GM12864 (cell line): Measurements from ENCODE around the gene NFIB.

Source experiments
- DNase-seq: peaks from one replicate; pipeline ENCODE4 v3.0.0-alpha.2; 2011; ENCODE audit warnings: low read depth
- H3K4me3 ChIP-seq: 2 replicates; pipeline ENCODE4 v1.5.1; 2011; ENCODE audit warnings: mild to moderate bottlenecking, low read depth, low read length, control low read depth
- TF ChIP-seq, protein P1 (sequence below): IDR thresholded peaks from 2 replicates; pipeline ENCODE4 v1.5.1; 2011; ENCODE audit warnings: low read depth, mild to moderate bottlenecking, moderate library complexity, low read length, control low read depth, inconsistent platforms; ENCODE audit errors: missing control alignments

NFIB gene

DNA sequence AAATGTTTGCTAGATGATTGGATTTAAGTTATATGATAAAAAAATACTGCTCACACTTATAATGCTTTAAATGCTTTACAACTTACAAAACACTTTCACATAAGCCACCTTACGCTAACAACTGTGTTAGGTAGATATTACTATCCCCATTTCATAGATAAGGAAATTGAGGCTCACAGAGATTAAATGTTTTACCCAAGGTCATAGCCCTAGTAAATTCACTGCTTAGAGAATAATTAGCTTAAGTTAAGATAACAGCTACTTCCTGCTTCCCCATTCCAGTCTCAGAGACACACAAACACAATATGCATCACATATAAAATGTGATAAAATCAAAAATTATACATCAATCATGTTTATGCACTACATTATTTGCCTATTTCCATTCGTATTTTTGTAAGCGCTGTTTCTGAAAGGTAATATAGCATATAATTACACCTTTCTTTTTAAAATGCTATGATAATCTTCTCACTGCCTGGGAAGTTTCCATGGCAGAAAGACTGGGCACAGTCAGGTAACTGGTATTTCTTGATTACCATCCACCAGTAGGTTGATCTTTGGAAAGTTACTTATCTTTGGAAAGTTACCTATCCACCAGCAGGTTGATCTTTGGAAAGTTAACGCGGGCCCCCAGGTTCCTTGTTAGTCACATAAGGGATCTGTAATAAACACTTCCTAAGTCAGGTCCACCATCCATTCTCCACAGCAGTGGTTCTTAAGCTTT lies 101.1 kb downstream of the NFIB start:
- no peak for DNase-seq
- H3K4me3 ChIP-seq: no peak overlapping the region
- TF ChIP-seq, protein P1, sequence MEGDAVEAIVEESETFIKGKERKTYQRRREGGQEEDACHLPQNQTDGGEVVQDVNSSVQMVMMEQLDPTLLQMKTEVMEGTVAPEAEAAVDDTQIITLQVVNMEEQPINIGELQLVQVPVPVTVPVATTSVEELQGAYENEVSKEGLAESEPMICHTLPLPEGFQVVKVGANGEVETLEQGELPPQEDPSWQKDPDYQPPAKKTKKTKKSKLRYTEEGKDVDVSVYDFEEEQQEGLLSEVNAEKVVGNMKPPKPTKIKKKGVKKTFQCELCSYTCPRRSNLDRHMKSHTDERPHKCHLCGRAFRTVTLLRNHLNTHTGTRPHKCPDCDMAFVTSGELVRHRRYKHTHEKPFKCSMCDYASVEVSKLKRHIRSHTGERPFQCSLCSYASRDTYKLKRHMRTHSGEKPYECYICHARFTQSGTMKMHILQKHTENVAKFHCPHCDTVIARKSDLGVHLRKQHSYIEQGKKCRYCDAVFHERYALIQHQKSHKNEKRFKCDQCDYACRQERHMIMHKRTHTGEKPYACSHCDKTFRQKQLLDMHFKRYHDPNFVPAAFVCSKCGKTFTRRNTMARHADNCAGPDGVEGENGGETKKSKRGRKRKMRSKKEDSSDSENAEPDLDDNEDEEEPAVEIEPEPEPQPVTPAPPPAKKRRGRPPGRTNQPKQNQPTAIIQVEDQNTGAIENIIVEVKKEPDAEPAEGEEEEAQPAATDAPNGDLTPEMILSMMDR: no peak

DNA sequence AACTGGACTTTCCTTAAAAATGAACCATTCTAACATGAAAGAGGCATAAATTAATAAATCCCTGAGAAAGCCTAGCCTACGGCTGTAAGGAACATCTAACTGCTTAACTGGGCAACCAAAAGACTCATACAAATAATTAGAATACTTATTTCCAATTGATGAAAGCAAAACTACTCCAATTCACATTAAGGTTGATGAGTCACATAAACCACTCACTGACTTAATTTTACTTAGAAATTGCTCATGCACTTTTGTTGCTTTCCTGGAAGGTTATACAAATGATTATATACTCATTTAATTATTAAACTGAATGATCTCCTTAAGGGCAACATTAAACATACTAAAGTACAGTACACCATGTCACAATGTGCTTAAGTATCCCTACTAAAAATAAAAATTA lies 101.9 kb downstream of the NFIB start:
- no peak for DNase-seq
- TF ChIP-seq, protein P1: no peak
- no peak overlapping the region for H3K4me3 ChIP-seq

DNA sequence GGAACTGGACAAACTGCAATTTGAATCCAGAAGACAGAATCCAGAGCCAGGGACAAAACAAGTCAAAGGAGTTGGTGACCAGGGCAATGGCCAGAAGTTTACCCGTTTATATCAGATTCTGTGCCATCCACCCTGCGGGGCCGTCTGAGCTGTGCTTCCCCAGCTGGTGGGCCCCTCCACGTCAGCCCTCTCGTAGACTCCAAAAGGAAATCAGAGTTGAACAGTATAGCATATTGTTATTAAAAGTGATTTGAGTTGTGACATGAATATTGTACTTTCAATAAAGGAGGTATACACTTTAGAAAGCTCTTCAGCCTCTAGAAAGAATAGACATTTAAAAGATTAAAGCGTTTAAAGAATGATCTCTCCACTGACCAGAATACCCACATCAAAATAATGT lies 102.4 kb downstream of the NFIB start:
- H3K4me3 ChIP-seq: no peak overlapping the region
- TF ChIP-seq, protein P1: no peak
- DNase-seq: no peak

DNA sequence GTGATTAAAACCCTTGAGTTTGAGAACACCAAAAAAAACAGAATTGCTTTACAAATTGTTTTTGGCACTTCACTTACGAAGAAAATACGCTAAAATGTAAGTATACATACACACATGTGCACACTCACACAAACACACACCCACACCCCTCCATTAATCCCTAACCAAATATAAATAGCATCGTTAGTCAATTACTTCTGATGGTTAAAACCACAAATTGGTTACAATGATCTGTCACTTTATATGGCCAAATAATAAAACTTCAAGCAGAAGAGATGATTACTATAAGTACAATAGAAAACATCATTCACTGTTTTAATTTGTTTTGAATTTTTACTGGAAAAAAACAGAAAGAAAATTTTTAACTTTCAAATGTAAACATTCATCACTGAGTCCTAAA lies 103.5 kb downstream of the NFIB start:
- H3K4me3 ChIP-seq: no peak overlapping the region
- DNase-seq: no peak
- TF ChIP-seq, protein P1: no peak

DNA sequence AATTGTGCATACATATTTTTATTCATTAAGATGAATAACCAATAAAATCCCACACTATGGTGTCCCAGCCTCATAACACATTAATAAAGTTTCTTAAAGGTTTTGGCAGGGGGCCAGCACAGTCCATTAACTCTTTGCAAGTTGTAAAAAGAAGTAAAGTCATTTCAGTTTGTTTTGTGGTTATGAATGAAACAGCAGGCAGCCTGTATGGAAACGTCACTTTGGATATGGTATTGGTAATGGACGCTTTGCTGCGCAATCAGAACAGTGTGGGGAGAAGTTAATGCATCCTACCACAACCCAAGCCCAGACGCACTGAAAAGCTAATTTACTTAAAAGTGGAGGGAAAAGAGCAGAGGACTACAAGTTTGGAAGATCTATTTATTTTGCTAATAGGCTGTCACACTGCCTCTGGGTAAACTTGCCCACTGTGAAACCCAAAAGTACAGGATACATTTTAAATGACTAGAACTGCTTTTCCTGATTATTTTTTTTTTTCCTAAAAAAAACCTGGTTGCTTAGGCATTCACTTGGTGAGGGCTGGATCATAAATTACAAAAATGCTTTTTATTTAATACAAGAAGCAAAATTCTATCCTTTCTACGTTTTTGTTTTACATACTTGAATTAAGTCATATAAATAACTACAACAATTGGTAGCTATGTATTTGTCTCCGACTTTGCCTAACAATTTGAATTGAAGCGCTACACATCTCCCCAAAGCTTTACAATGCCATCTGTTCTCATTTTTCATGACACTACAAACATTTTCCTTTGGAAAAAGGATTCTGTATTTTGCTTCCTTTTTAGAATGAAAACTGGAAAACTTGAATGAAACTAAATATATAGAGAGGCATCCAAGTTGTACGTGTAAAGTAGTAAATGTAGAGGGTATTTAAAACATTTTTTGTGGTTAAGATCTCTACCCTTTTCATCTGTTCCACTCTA lies 104.3 kb downstream of the NFIB start:
- H3K4me3 ChIP-seq: no peak overlapping the region
- TF ChIP-seq, protein P1: no peak
- DNase-seq: no peak

DNA sequence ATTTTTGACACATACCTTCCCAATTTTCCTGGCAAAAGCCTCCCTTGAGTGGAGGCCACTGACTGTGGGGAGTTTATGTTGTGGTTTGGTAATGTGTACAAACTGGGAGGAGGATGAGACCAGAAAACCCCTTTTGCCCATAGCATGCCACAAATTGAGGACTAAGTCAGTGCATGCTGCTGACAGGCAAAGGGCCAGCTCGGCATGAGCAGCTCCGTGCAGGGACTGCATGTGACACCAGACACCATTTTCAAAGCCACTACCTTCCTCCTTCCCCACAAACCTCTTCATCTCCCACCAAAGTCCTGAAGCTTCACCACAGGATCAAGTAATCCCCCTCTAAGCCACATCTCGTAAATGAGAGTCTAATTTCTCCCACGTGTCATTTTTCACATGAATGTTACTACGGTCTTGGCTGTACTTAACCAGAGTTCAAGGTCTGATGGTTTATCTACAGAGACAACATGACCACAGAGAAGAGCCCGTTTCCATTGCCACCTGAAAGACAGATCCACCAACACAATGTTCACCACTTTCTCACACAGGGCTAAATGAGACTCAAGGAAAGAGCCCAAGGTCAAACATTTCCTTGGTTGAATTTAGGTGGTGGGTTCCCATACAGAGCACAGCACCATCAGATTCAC lies 106.5 kb downstream of the NFIB start:
- TF ChIP-seq, protein P1: no peak
- H3K4me3 ChIP-seq: no peak overlapping the region
- no peak for DNase-seq
